HCT116 (cell line): ENCODE measurements around the gene THYN1.

ENCODE experiments used
- CBX3 ChIP-seq: IDR thresholded peaks from 2 replicates; pipeline ENCODE4 v1.6.1; 2012; ENCODE audit warnings: low read depth
- ELF1 ChIP-seq: IDR thresholded peaks from 2 replicates; pipeline ENCODE4 v1.6.1; 2012; ENCODE audit warnings: low read depth, borderline replicate concordance
- EZH2phosphoT487 ChIP-seq: fragments of 200-600 bp; IDR thresholded peaks from 2 replicates; pipeline ENCODE4 v1.6.1; 2018; ENCODE audit warnings: antibody characterized with exemption, borderline replicate concordance
- POLR2A ChIP-seq: IDR thresholded peaks from 2 replicates; pipeline ENCODE4 v1.7.0; 2011; ENCODE audit warnings: borderline replicate concordance; ENCODE audit not compliant: insufficient read depth, insufficient read length; ENCODE audit errors: extremely low read depth

DNA sequence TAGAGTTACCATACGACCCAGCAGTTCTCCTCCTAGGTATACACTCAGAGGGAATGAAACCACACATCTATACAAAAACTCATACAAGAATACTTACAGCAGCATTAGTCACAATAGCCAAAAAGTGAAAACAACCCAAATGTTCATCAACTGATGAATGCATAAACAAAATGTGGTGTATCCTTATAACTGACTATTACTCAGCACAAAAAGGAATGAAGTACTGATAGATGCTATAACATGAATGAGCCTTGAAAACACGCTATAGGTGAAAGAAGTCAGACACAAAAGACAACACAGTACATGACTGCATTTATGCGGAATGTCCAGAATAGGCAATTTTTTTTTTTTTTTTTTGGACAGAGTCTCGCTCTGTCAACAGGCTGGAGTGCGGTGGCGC lies 52.5 kb downstream of the THYN1 start:
- TF ChIP-seq CBX3 (no peak), POLR2A (no peak), ELF1 (no peak), EZH2phosphoT487 (no peak)
